HG03060 (cell line): ENCODE measurements around the gene LRSAM1.
A peak's percentile ranks its signal among the peaks of the same experiment; 100 is the strongest.

Experiments used
- ATAC-seq: cut with Tn5 transposase; IDR thresholded peaks from one replicate; pipeline ENCODE4 v1.9.1; 2021; ENCODE audit warnings: low read depth, moderate number of reproducible peaks; ENCODE audit not compliant: unreplicated experiment

Gene LRSAM1

GRCh38 chr9:127424676-127424999, 26.7 kb upstream of the LRSAM1 start:
- peak; percentile 6 for ATAC-seq

GRCh38 chr9:127426756-127427155, 24.6 kb upstream of the LRSAM1 start:
- no peak for ATAC-seq

- no peak for ATAC-seq
Observed at GRCh38 chr9:127428348-127428747, 23.0 kb upstream of the LRSAM1 start.

- no peak for ATAC-seq
Observed at GRCh38 chr9:127430415-127430814, 20.9 kb upstream of the LRSAM1 start.

GRCh38 chr9:127437497-127438264, 13.6 kb upstream of the LRSAM1 start:
- ATAC-seq, result no peak

GRCh38 chr9:127438394-127438793, 12.9 kb upstream of the LRSAM1 start:
- ATAC-seq, result no peak

- ATAC-seq, result no peak
Observed at GRCh38 chr9:127444283-127444920, 6.9 kb upstream of the LRSAM1 start.

- ATAC-seq, result no peak
Observed at GRCh38 chr9:127444921-127445850, 6.1 kb upstream of the LRSAM1 start.

GRCh38 chr9:127445851-127446712, 5.2 kb upstream of the LRSAM1 start:
- no peak for ATAC-seq

GRCh38 chr9:127446713-127447415, 4.4 kb upstream of the LRSAM1 start:
- no peak for ATAC-seq

GRCh38 chr9:127447416-127448111, 3.7 kb upstream of the LRSAM1 start:
- ATAC-seq, result no peak

- ATAC-seq, result no peak
Observed at GRCh38 chr9:127448112-127448805, 3.1 kb upstream of the LRSAM1 start.

GRCh38 chr9:127449332-127449966, 1.9 kb upstream of the LRSAM1 start:
- no peak for ATAC-seq

- no peak for ATAC-seq
Observed at GRCh38 chr9:127450243-127450760, 1.0 kb upstream of the LRSAM1 start.

GRCh38 chr9:127451608-127451857, 223 bp downstream of the LRSAM1 start:
- no peak for ATAC-seq

GRCh38 chr9:127451858-127452656, 747 bp downstream of the LRSAM1 start:
- no peak for ATAC-seq

- no peak for ATAC-seq
Observed at GRCh38 chr9:127452691-127453090, 1.4 kb downstream of the LRSAM1 start.
